ENCODE results near the gene COBL. TPM values are rescaled to one million over a fixed set of nuclear protein-coding genes. Genes with fewer than 3 reads are reported as not detected.

COBL gene
- total RNA-seq, 4 donors from 2014 or later, result 5.9 to 21.3 (median 7.8) TPM

DNA sequence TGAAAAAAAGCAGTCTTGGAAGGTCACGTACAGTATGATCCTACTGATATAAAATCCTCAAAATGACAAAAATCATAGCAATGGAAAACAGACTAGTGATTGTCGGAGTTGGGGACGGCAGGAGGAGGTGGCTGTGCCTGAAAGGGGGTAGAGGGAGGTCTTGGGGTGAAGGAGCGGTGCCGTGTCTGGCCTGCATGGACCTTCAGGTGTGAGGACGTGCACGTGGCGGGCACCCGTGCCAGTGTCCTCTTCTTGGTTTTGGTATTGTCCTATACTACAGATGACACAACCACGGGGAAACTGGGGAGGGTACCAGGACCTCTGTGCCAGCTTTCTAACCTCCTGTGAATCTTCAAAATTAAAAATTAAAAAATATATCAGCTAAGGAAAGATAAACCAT lies 73.0 kb downstream of the COBL start:
- Histone ChIP-seq H3K27ac (no peak overlapping the region), H3K36me3 (no peaks in the 10 kb centered on the region), H3K27me3 (no peaks in the 10 kb centered on the region), H3K4me1 (no peaks in the 10 kb centered on the region), H3K4me3 (no peak overlapping the region), H3K9me3 (no peaks in the 10 kb centered on the region)
- WGBS, 2 donors, result 91 to 92% methylated on average over 10 of the region's 10 CpGs
- no peak for TF ChIP-seq POLR2A (IDR thresholded peaks at IDR 0.05)
- TF ChIP-seq, protein P1, sequence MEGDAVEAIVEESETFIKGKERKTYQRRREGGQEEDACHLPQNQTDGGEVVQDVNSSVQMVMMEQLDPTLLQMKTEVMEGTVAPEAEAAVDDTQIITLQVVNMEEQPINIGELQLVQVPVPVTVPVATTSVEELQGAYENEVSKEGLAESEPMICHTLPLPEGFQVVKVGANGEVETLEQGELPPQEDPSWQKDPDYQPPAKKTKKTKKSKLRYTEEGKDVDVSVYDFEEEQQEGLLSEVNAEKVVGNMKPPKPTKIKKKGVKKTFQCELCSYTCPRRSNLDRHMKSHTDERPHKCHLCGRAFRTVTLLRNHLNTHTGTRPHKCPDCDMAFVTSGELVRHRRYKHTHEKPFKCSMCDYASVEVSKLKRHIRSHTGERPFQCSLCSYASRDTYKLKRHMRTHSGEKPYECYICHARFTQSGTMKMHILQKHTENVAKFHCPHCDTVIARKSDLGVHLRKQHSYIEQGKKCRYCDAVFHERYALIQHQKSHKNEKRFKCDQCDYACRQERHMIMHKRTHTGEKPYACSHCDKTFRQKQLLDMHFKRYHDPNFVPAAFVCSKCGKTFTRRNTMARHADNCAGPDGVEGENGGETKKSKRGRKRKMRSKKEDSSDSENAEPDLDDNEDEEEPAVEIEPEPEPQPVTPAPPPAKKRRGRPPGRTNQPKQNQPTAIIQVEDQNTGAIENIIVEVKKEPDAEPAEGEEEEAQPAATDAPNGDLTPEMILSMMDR (IDR thresholded peaks at IDR 0.05), result no peak
- no peak for DNase-seq
- intact Hi-C loops (cut with DNase I), result no loop called here

DNA sequence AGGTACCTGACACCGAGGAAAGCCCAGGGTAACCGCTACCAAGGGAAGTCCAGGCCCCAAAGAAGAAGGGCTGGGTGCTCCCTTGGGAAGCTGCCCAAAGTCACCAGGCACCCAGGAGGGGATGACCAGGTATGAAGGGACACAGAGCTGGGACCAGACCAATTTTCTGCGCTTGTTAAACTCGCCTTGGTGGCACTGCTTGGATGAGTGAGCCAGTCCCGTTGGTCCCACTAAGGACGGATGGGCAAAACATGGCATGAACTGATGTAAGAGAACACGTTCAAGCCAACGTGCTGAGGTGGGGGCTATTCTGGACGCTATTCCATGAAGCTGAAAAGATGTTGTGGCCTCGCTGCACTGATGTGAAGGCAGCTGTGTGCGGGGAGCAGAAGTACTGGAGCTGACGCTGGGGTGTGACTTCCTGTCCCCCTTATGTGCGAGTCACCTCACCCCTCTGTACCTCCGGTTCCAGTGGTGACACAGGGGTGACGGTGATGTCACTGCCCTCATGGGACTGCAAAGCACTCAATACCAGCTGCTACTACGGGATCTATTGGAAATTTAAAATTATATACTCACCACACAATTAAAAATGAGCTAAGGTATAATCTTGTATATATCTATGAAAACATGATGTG lies 73.6 kb downstream of the COBL start:
- H3K27me3 ChIP-seq, result no peaks in the 10 kb centered on the region
- no peaks in the 10 kb centered on the region for H3K9me3 ChIP-seq
- TF ChIP-seq, protein P1 (IDR thresholded peaks at IDR 0.05), result no peak
- H3K27ac ChIP-seq, result no peak overlapping the region
- no peak overlapping the region for H3K4me3 ChIP-seq
- no peaks in the 10 kb centered on the region for H3K4me1 ChIP-seq
- WGBS, 2 donors, result 82 to 88% methylated on average over 11 to 13 of the region's 16 CpGs
- H3K36me3 ChIP-seq, result no peaks in the 10 kb centered on the region
- intact Hi-C loops (cut with DNase I), result no loop called here
- DNase-seq, result no peak

DNA sequence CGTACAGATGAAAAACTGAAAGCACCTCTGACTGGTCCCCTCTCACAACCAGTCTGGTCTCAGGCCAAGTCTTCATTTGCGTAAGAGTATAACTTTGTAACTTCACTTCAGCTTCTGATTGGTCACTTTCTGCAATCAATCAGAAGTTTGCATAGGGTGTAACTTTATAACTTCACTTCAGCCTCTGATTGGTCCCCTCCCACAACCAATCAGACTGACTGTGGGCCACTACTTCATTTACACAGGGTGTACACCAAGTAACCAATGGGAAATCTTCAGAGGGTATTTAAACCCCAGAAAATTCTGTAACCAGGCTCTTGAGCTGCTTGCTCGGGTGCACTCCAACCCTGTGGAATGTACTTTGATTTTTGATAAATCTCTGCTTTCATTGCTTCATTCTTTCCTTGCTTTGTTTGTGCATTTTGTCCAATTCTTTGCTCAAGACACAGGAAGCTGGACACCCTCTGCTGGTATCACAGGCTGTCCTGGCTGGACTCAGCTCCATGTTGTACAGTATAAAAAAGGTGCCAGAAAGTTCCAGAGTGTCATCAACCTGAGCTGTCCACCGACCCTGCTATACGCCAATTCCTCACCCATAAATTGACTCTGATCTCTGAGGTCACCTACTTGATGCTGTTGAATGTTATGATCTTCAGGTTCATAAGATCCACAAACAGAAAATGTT lies 74.5 kb downstream of the COBL start:
- intact Hi-C loops (cut with DNase I), result no loop called here
- Histone ChIP-seq H3K27me3 (no peaks in the 10 kb centered on the region), H3K4me3 (no peak overlapping the region), H3K9me3 (no peaks in the 10 kb centered on the region), H3K4me1 (no peaks in the 10 kb centered on the region), H3K27ac (no peak overlapping the region), H3K36me3 (no peaks in the 10 kb centered on the region)
- no peak for DNase-seq
- WGBS, 2 donors, result 78 to 86% methylated on average over 5 of the region's 5 CpGs
- TF ChIP-seq POLR2A (IDR thresholded peaks at IDR 0.05), result no peak
- TF ChIP-seq, protein P1 (IDR thresholded peaks at IDR 0.05), result no peak

DNA sequence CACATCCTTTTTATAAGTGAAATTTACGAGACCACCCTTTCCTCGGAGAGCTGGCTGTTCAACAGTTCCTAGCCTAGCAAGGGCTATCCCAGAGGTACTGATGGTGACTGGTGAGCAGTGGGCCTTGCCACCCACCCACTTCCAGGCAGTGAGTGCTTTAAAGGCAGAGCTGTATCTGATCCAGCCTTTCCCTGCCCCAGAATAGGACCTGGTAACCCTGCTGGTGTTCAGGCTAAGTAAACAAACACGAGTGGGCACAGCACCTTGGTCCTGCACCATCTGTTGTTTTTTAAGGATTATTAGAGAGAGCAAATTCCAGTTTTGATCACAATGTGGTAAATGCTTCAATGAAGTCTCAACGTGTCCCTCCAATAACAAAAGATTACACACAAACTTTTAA lies 75.7 kb downstream of the COBL start:
- H3K27me3 ChIP-seq, result no peaks in the 10 kb centered on the region
- intact Hi-C loops (cut with DNase I), result no loop called here
- no peak overlapping the region for H3K27ac ChIP-seq
- no peak for DNase-seq
- no peak overlapping the region for H3K4me3 ChIP-seq
- no peaks in the 10 kb centered on the region for H3K9me3 ChIP-seq
- WGBS, 2 donors, result 71 to 75% methylated on average over 3 to 4 of the region's 4 CpGs
- H3K36me3 ChIP-seq, result no peaks in the 10 kb centered on the region
- TF ChIP-seq POLR2A (IDR thresholded peaks at IDR 0.05), result no peak
- TF ChIP-seq, protein P1 (IDR thresholded peaks at IDR 0.05), result no peak
- no peaks in the 10 kb centered on the region for H3K4me1 ChIP-seq

DNA sequence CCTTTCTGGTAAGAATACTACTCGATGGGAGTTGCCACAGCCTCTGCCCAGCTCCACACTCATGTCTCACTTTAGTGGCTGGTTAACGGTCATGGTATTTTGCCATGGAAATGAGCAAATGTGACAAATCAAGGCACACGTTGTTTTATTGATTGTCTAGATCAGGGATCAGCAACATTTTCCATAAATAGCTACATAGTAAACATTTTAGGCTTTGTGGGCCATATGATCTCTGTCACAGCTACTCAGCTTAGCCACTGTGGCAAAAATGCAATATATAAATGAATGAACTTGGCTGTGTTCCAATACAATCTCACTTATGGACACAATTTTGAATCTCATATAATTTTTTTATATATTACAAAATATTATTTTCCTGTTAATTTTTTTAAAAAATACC lies 76.9 kb downstream of the COBL start:
- Histone ChIP-seq H3K36me3 (no peaks in the 10 kb centered on the region), H3K27ac (no peak overlapping the region), H3K4me3 (no peak overlapping the region), H3K9me3 (no peaks in the 10 kb centered on the region), H3K4me1 (no peaks in the 10 kb centered on the region), H3K27me3 (no peaks in the 10 kb centered on the region)
- intact Hi-C loops (cut with DNase I), result no loop called here
- TF ChIP-seq POLR2A (IDR thresholded peaks at IDR 0.05), result no peak
- TF ChIP-seq, protein P1 (IDR thresholded peaks at IDR 0.05), result no peak
- 67 to 75% methylated on average over 3 of the region's 3 CpGs for WGBS, 2 donors
- DNase-seq, result no peak
